GM12878 (cell line): ENCODE measurements around the gene NRG2. TPM values are rescaled to one million over a fixed set of nuclear protein-coding genes. Genes with fewer than 3 reads are reported as not detected.
A peak's percentile ranks its signal among the peaks of the same experiment; 100 is the strongest.

Experiments
- ATAC-seq: fragments of 200-7000 bp; cut with Tn5 transposase; 3 replicates; pipeline ENCODE4 v1.9.1; 2020; ENCODE audit warnings: mild to moderate bottlenecking, moderate library complexity
- BruUV-seq: library from RNA; stranded (reverse); fragments of 400-500 nt; replicated peaks from 2 replicates; lab custom pipeline; 2021; lab: Mats Ljungman, UMichigan
- CTCF ChIA-PET: fragments of 300-600 bp; sonication (Branson Sonifier 250); formaldehyde crosslinking; extraction: SDS; loops from one replicate; lab custom pipeline; 2021; ENCODE audit warnings: inconsistent platforms; lab: Yijun Ruan, JAX
- POLR2A ChIA-PET: fragments of 350-600 bp; formaldehyde crosslinking; extraction: SDS; loops from one replicate; lab custom pipeline; 2021; ENCODE audit warnings: inconsistent platforms; lab: Charles Lee
- RAD21 ChIA-PET: fragments of 300-600 bp; sonication (Branson Sonifier 250); formaldehyde crosslinking; loops from one replicate; lab custom pipeline; 2023; ENCODE audit warnings: antibody characterized with exemption; ENCODE audit not compliant: unreplicated experiment; lab: Charles Lee
- SMC1A ChIA-PET: fragments of 300-600 bp; sonication (Branson Sonifier 250); formaldehyde crosslinking; loops from one replicate; lab custom pipeline; 2023; ENCODE audit not compliant: unreplicated experiment, uncharacterized antibody; lab: Charles Lee
- DNase-seq: peaks from one replicate; pipeline ENCODE4 v3.0.0-alpha.2; 2011; ENCODE audit warnings: low read depth, low spot score
- FAIRE-seq: peaks from 3 replicates; lab custom pipeline; 2011; peaks lifted over from hg19 to GRCh38; lab: Jason Lieb, UNC
- H2AFZ ChIP-seq: 2 replicates; pipeline ENCODE4 v1.6.0; 2011; ENCODE audit warnings: low read depth, low read length, control low read depth; ENCODE audit not compliant: control insufficient read depth
- H3K27ac ChIP-seq: 2 replicates; pipeline ENCODE4 v1.5.1; 2011; ENCODE audit warnings: control low read depth; ENCODE audit not compliant: control insufficient read depth, insufficient read depth
- H3K27me3 ChIP-seq, 2 experiments: replicated peaks in 1 of 2; 2 replicates each; pipeline versions ENCODE4 v1.6.0 to v1.6.1; 2011; ENCODE audit warnings: low read length in 1 of 2; ENCODE audit not compliant: control insufficient read depth in 2 of 2, insufficient read depth in 2 of 2
- H3K36me3 ChIP-seq, 2 experiments: 2 replicates each; pipeline ENCODE4 v1.5.1; 2011; ENCODE audit warnings: low read length in 1 of 2; ENCODE audit not compliant: control insufficient read depth in 2 of 2, insufficient read depth in 2 of 2
- H3K4me1 ChIP-seq: 2 replicates; pipeline ENCODE4 v1.6.1; 2011; ENCODE audit warnings: mild to moderate bottlenecking, low read length, moderate library complexity, mixed read lengths; ENCODE audit not compliant: control insufficient read depth, insufficient read depth
- H3K4me2 ChIP-seq: 2 replicates; pipeline ENCODE4 v1.6.0; 2011; ENCODE audit warnings: control low read depth; ENCODE audit not compliant: control insufficient read depth, insufficient read depth
- H3K4me3 ChIP-seq: fragments of 200-600 bp; sonication (generic); 2 replicates; pipeline ENCODE4 v1.5.1; 2016
- H3K79me2 ChIP-seq: 2 replicates; pipeline ENCODE4 v1.6.0; 2011; ENCODE audit warnings: low read length; ENCODE audit not compliant: control insufficient read depth, insufficient read depth
- H3K9ac ChIP-seq: 2 replicates; pipeline ENCODE4 v1.8.0; 2011; ENCODE audit warnings: low read length, control low read depth, mixed read lengths; ENCODE audit not compliant: control insufficient read depth, insufficient read depth
- H3K9me3 ChIP-seq: replicated peaks from 3 replicates; pipeline ENCODE4 v1.5.1; 2011; ENCODE audit warnings: mild to moderate bottlenecking, low read length; ENCODE audit not compliant: control insufficient read depth, insufficient read depth
- H4K20me1 ChIP-seq: 2 replicates; pipeline ENCODE4 v1.6.0; 2011; ENCODE audit not compliant: control insufficient read depth, insufficient read depth
- BHLHE40 ChIP-seq, 2 experiments: fragments of 450-650 bp in 1 of 2; IDR thresholded peaks; 2 replicates each; pipeline ENCODE4 v1.6.1; 2011 to 2017; ENCODE audit warnings: low read depth in 2 of 2, borderline replicate concordance in 1 of 2, improper control_type of control experiment in 1 of 2, low read length in 1 of 2, mild to moderate bottlenecking in 1 of 2
- HDAC6 ChIP-seq: fragments of 200-600 bp; sonication (generic); IDR thresholded peaks from one replicate; pipeline ENCODE4 v1.8.0; 2017; ENCODE audit warnings: antibody characterized with exemption; ENCODE audit not compliant: unreplicated experiment
- KLF5 ChIP-seq: fragments of 450-650 bp; IDR thresholded peaks from 2 replicates; pipeline ENCODE4 v1.6.1; 2014; ENCODE audit warnings: mild to moderate bottlenecking; ENCODE audit not compliant: partially characterized antibody
- RELA ChIP-seq: fragments of 450-650 bp; IDR thresholded peaks from 2 replicates; pipeline ENCODE4 v1.8.0; 2014; ENCODE audit warnings: borderline replicate concordance; ENCODE audit not compliant: partially characterized antibody
- SPI1 ChIP-seq: IDR thresholded peaks from 2 replicates; pipeline ENCODE4 v1.6.1; 2011; ENCODE audit warnings: low read depth, mild to moderate bottlenecking, low read length, moderate library complexity, borderline replicate concordance; ENCODE audit not compliant: insufficient read depth
- ZBTB33 ChIP-seq: fragments of 450-650 bp; IDR thresholded peaks from 2 replicates; pipeline ENCODE4 v1.6.1; 2017; ENCODE audit warnings: mild to moderate bottlenecking
- ZNF24 ChIP-seq: fragments of 450-650 bp; IDR thresholded peaks from 2 replicates; pipeline ENCODE4 v1.6.1; 2017; ENCODE audit warnings: antibody characterized with exemption, mild to moderate bottlenecking
- WGBS: methylation state at CpG from one replicate; pipeline ENCODE4 v1.1.6; 2016; ENCODE audit warnings: low lambda C conversion rate; ENCODE audit not compliant: insufficient replicate concordance, insufficient coverage; ENCODE audit errors: missing lambda C conversion rate; 5-methylcytosine and 5-hydroxymethylcytosine counted together
- in situ Hi-C: fragments of 300-500 bp; cut with MboI; formaldehyde crosslinking; loops from 9 replicates; pipeline ENCODE4 v1.14.3; 2018; ENCODE audit warnings: mixed read lengths
- intact Hi-C: fragments of 100-400 bp; cut with micrococcal nuclease; formaldehyde crosslinking; loops from one replicate; pipeline ENCODE4 v1.14.2; 2022; ENCODE audit not compliant: unreplicated experiment
- polyA plus RNA-seq, 11 experiments: library from polyadenylated mRNA; depleted of rRNA in 4 of 11; unstranded in 6 of 11; stranded (reverse) in 5 of 11; fragments of >200 nt; fragmentation: Nextera tagmentation in 4 of 11; fragmentation: Illumina TruSeq in 1 of 11; extraction: Ambion mirVana in 4 of 11; extraction: Trizol in 1 of 11; gene quantifications; 1 replicate in 1 of 11; 2 replicates in 10 of 11; pipeline versions ENCODE4 v1.2.1 to v1.2.3, GENCODE V29; 2011 to 2016; ENCODE audit warnings: inconsistent platforms in 2 of 11, missing spikeins in 2 of 11, low read depth in 1 of 11
- total RNA-seq, 4 experiments: library from RNA; depleted of rRNA in 3 of 4; stranded (reverse); fragments of >200 nt in 3 of 4; fragmentation: Illumina TruSeq in 1 of 4; extraction: Trizol in 1 of 4; gene quantifications; 2 replicates each; pipeline versions ENCODE4 v1.2.1 to v1.2.3, GENCODE V29; 2013 to 2021

NRG2 gene
- total and polyA plus RNA-seq, 10 of the 15 experiments (the other 5 are each of a cell fraction or from before 2014, with no cell fraction given), result 0.10 to 21.7 (median 9.6) TPM

GRCh38 chr5:139946006-139946405 is 97.1 kb downstream of the NRG2 start:
- H2AFZ ChIP-seq, result no peak overlapping the region
- H3K4me3 ChIP-seq, result no peak overlapping the region
- ChIA-PET SMC1A (interaction anchor here (0.5 to 1.4 kb wide), 3 partner anchors 12 to 109 kb away, joined by 3 to 4 read pairs (median 4); no protein-coding TSS in a partner anchor), POLR2A (no interaction called here), CTCF (interaction anchor here (0.9 to 1.1 kb wide), 3 partner anchors 12 to 102 kb away, joined by 3 read pairs; no protein-coding TSS in a partner anchor), RAD21 (interaction anchor here (1.3 to 1.5 kb wide), 2 partner anchors 9 to 23 kb away, joined by 3 to 4 read pairs; no protein-coding TSS in a partner anchor)
- H3K27me3 ChIP-seq, result no peaks in the 10 kb centered on the region
- H3K27ac ChIP-seq, result no peak overlapping the region
- H3K79me2 ChIP-seq, result no peaks in the 10 kb centered on the region; the same call in 1 of the 2 replicates
- peak; percentile 43; the same call in 2 of the 3 replicates for ATAC-seq
- intact Hi-C loops (no loop called here), in situ Hi-C loops (no loop called here)
- no peak overlapping the region for H3K9ac ChIP-seq
- no peaks in the 10 kb centered on the region; a peak in 1 of 4 replicates for H3K36me3 ChIP-seq
- no peak for DNase-seq
- H3K4me1 ChIP-seq, result peaks cover 14% of the 10 kb centered on the region
- WGBS, result 84% methylated on average over 3 of the region's 3 CpGs
- peak; percentile 6; the same call in 1 of the 2 replicates for TF ChIP-seq SPI1
- no peak for TF ChIP-seq ZBTB33
- TF ChIP-seq, all 136 proteins: peak for 1
- H3K9me3 ChIP-seq, result no peaks in the 10 kb centered on the region; the same call in 2 of the 3 replicates
- no peak overlapping the region for H3K4me2 ChIP-seq
- no TSS peak for BruUV-seq
- FAIRE-seq, result no peak
- no peaks in the 10 kb centered on the region for H4K20me1 ChIP-seq

- Histone ChIP-seq H3K9ac (no peak overlapping the region), H3K9me3 (no peaks in the 10 kb centered on the region; the same call in 2 of the 3 replicates), H3K27me3 (no peaks in the 10 kb centered on the region), H3K79me2 (no peaks in the 10 kb centered on the region; the same call in 1 of the 2 replicates), H3K4me1 (peaks cover 7% of the 10 kb centered on the region), H3K27ac (no peak overlapping the region), H4K20me1 (no peaks in the 10 kb centered on the region), H3K4me2 (no peak overlapping the region), H3K36me3 (no peaks in the 10 kb centered on the region), H2AFZ (no peak overlapping the region), H3K4me3 (no peak overlapping the region)
- ChIA-PET SMC1A (interaction anchor here (0.8 to 1.5 kb wide), 6 partner anchors 10 to 166 kb away, joined by 3 to 6 read pairs (median 3); no protein-coding TSS in a partner anchor), POLR2A (no interaction called here), CTCF (interaction anchor here (0.9 to 2.7 kb wide), 8 partner anchors 9 to 155 kb away, joined by 3 to 17 read pairs (median 4); no protein-coding TSS in a partner anchor), RAD21 (interaction anchor here (1.9 kb wide), 1 partner anchor 26 kb away, joined by 7 read pairs; no protein-coding TSS in a partner anchor)
- no peak for TF ChIP-seq BHLHE40 (IDR thresholded peaks at IDR 0.05; ENCODE audit: borderline replicate concordance in 1 of 2, low read depth in 2 of 2, low read length in 1 of 2)
- TF ChIP-seq HDAC6, result no peak
- TF ChIP-seq ZNF24, result no peak
- no peak for TF ChIP-seq KLF5
- no peak for TF ChIP-seq RELA
- in situ Hi-C loops (no loop called here), intact Hi-C loops (no loop called here)
- DNase-seq, result no peak
- 100% methylated on average over 1 of the region's 1 CpG for WGBS
- ATAC-seq, result no peak
- FAIRE-seq, result no peak
- no TSS peak for BruUV-seq
Measured at GRCh38 chr5:139942243-139942642, 100.9 kb downstream of the NRG2 start.
